ENCODE data around the gene LY6G6C.
A peak's percentile ranks its signal among the peaks of the same experiment; 100 is the strongest.

Gene LY6G6C

GRCh38 chr6:31690231-31691077, 31.1 kb downstream of the LY6G6C start:
- Histone ChIP-seq H3K4me3 (ENCODE audit: low read length) (no peak overlapping the region), H3K4me1 (ENCODE audit: control insufficient read depth, insufficient read depth, low read length) (no peaks in the 10 kb centered on the region), H3K36me3 (ENCODE audit: control insufficient read depth, insufficient read depth, low read length) (peaks cover 13% of the 10 kb centered on the region), H3K9me3 (ENCODE audit: control insufficient read depth, insufficient read depth, low read length) (no peaks in the 10 kb centered on the region), H3K27ac (ENCODE audit: low read length) (no peak overlapping the region), H3K27me3 (ENCODE audit: control insufficient read depth, insufficient read depth, low read length) (no peaks in the 10 kb centered on the region)
- DNase-seq (ENCODE audit: low read depth, low spot score), result no peak
- no CpG with 5 or more reads among the region's 10 CpGs for WGBS (ENCODE audit: insufficient coverage, insufficient read length)

DNA sequence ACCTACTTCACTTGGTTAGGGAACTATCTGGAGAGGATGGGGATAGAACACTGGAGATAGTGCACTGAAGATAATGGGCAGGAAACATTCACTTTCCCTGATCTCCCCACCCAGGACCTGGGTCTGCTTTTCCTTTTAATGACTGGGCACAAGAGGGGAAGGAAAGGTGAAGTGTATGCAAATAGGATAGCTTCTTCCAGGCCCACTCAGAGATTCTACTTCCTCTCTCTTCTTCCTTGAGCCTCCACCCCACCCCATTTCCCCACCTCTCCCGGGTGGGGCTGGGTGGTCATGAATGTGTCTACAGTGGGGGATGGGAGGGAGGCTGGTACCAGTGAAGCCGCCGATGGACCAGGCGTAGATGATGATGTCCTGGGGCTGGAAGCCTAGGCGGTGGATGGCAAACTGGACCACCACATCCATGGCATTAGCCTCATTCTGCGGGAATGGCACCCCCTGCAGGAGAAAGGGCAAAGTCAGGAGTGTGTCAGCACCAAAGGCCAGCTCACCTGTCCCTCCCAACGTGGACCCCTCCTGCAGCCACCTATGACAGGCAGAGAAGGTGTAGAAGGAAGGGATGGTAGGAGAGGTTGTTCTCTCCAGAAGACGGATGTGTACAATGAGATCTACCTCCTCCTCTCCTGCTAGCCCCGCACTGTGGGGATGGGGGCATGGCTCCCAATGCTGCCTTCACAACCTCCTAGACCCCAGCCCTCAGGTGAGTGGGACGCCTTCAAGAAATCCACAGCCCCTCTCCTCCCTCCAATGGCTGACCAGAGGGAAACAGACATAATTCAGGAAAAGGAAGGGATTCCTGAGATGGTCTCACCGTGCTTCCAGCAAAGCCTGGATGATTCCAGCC, 32.1 kb downstream of the LY6G6C start:
- peaks cover 13% of the 10 kb centered on the region for H3K36me3 ChIP-seq (ENCODE audit: control insufficient read depth, insufficient read depth, low read length)
- WGBS (ENCODE audit: insufficient coverage, insufficient read length), result no CpG with 5 or more reads among the region's 11 CpGs

GRCh38 chr6:31687860-31688693, 33.5 kb downstream of the LY6G6C start:
- peaks cover 13% of the 10 kb centered on the region for H3K36me3 ChIP-seq (ENCODE audit: control insufficient read depth, insufficient read depth, low read length)
- no peak for DNase-seq (ENCODE audit: low read depth, low spot score)
- no CpG with 5 or more reads among the region's 14 CpGs for WGBS (ENCODE audit: insufficient coverage, insufficient read length)
- H3K9me3 ChIP-seq (ENCODE audit: control insufficient read depth, insufficient read depth, low read length), result no peaks in the 10 kb centered on the region
- peaks cover 1% of the 10 kb centered on the region; the same call in 1 of the 2 replicates for H3K4me1 ChIP-seq (ENCODE audit: control insufficient read depth, insufficient read depth, low read length)
- no peak overlapping the region for H3K4me3 ChIP-seq (ENCODE audit: low read length)
- H3K27me3 ChIP-seq (ENCODE audit: control insufficient read depth, insufficient read depth, low read length), result no peaks in the 10 kb centered on the region
- no peak overlapping the region for H3K27ac ChIP-seq (ENCODE audit: low read length)

More for the DNA sequence above, 32.1 kb downstream of the LY6G6C start:
- H3K27ac ChIP-seq (ENCODE audit: low read length), result no peak overlapping the region
- H3K9me3 ChIP-seq (ENCODE audit: control insufficient read depth, insufficient read depth, low read length), result no peaks in the 10 kb centered on the region
- no peak overlapping the region for H3K4me3 ChIP-seq (ENCODE audit: low read length)
- no peaks in the 10 kb centered on the region for H3K4me1 ChIP-seq (ENCODE audit: control insufficient read depth, insufficient read depth, low read length)
- DNase-seq (ENCODE audit: low read depth, low spot score), result no peak
- no peaks in the 10 kb centered on the region for H3K27me3 ChIP-seq (ENCODE audit: control insufficient read depth, insufficient read depth, low read length)

- Histone ChIP-seq H3K4me3 (ENCODE audit: low read length) (no peak overlapping the region), H3K27ac (ENCODE audit: low read length) (no peak overlapping the region), H3K27me3 (ENCODE audit: control insufficient read depth, insufficient read depth, low read length) (no peaks in the 10 kb centered on the region), H3K4me1 (ENCODE audit: control insufficient read depth, insufficient read depth, low read length) (peaks cover 1% of the 10 kb centered on the region; the same call in 1 of the 2 replicates), H3K36me3 (ENCODE audit: control insufficient read depth, insufficient read depth, low read length) (peaks cover 13% of the 10 kb centered on the region), H3K9me3 (ENCODE audit: control insufficient read depth, insufficient read depth, low read length) (no peaks in the 10 kb centered on the region)
- no peak for DNase-seq (ENCODE audit: low read depth, low spot score)
- no CpG with 5 or more reads among the region's 8 CpGs for WGBS (ENCODE audit: insufficient coverage, insufficient read length)
These were observed 34.2 kb downstream of the LY6G6C start for GRCh38 chr6:31687321-31687720.

- Histone ChIP-seq H3K27ac (ENCODE audit: low read length) (no peak overlapping the region), H3K9me3 (ENCODE audit: control insufficient read depth, insufficient read depth, low read length) (no peaks in the 10 kb centered on the region), H3K27me3 (ENCODE audit: control insufficient read depth, insufficient read depth, low read length) (peaks cover 1% of the 10 kb centered on the region; the same call in 1 of the 2 replicates), H3K4me3 (ENCODE audit: low read length) (no peak overlapping the region), H3K36me3 (ENCODE audit: control insufficient read depth, insufficient read depth, low read length) (peaks cover 13% of the 10 kb centered on the region), H3K4me1 (ENCODE audit: control insufficient read depth, insufficient read depth, low read length) (peaks cover 1% of the 10 kb centered on the region; the same call in 1 of the 2 replicates)
- DNase-seq (ENCODE audit: low read depth, low spot score), result no peak
- WGBS (ENCODE audit: insufficient coverage, insufficient read length), result no CpG with 5 or more reads among the region's 5 CpGs
These were observed 35.1 kb downstream of the LY6G6C start for GRCh38 chr6:31686483-31686882.

DNA sequence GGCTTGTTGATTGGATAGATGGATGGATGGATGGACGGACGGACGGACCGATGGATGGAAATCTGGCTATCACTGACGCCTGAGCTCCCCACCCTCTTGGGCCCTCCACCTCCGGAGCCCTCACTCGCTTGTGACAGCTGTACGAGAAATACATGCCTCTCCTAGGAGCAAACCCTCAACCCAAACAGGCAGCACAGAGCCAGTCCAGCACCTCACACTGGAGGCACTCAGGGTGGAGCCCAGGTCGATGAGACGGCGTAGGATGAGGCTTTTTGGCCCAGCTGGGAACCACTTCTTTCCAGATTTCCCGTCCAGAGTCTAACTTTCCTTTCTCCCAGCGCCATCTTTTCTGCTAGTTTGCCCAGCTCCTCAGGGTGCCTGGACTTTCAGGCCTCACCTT, 38.0 kb downstream of the LY6G6C start:
- no CpG with 5 or more reads among the region's 13 CpGs for WGBS (ENCODE audit: insufficient coverage, insufficient read length)
- no peak for DNase-seq (ENCODE audit: low read depth, low spot score)
- H3K27ac ChIP-seq (ENCODE audit: low read length), result no peak overlapping the region
- H3K36me3 ChIP-seq (ENCODE audit: control insufficient read depth, insufficient read depth, low read length), result peaks cover 10% of the 10 kb centered on the region; the same call in 1 of the 2 replicates
- H3K4me3 ChIP-seq (ENCODE audit: low read length), result peak overlapping the region; percentile 16; the same call in 1 of the 2 replicates
- peaks cover 1% of the 10 kb centered on the region; the same call in 1 of the 2 replicates for H3K4me1 ChIP-seq (ENCODE audit: control insufficient read depth, insufficient read depth, low read length)
- H3K27me3 ChIP-seq (ENCODE audit: control insufficient read depth, insufficient read depth, low read length), result peaks cover 2% of the 10 kb centered on the region; the same call in 1 of the 2 replicates
- no peaks in the 10 kb centered on the region for H3K9me3 ChIP-seq (ENCODE audit: control insufficient read depth, insufficient read depth, low read length)

- no peaks in the 10 kb centered on the region for H3K9me3 ChIP-seq (ENCODE audit: control insufficient read depth, insufficient read depth, low read length)
- H3K4me3 ChIP-seq (ENCODE audit: low read length), result peak overlapping the region; percentile 26; the same call in 1 of the 2 replicates
- H3K27me3 ChIP-seq (ENCODE audit: control insufficient read depth, insufficient read depth, low read length), result peaks cover 2% of the 10 kb centered on the region; the same call in 1 of the 2 replicates
- DNase-seq (ENCODE audit: low read depth, low spot score), result no peak
- peaks cover 1% of the 10 kb centered on the region; the same call in 1 of the 2 replicates for H3K4me1 ChIP-seq (ENCODE audit: control insufficient read depth, insufficient read depth, low read length)
- no peak overlapping the region for H3K27ac ChIP-seq (ENCODE audit: low read length)
- no CpG with 5 or more reads among the region's 40 CpGs for WGBS (ENCODE audit: insufficient coverage, insufficient read length)
- H3K36me3 ChIP-seq (ENCODE audit: control insufficient read depth, insufficient read depth, low read length), result no peaks in the 10 kb centered on the region
These were observed 40.3 kb downstream of the LY6G6C start for GRCh38 chr6:31681135-31681671.

GRCh38 chr6:31680226-31681134, 41.1 kb downstream of the LY6G6C start, which contains the start of gene LY6G5C:
TSS of gene LY6G5C (minus strand) at chr6:31681067. CDS start at chr6:31680373, 694 bp downstream.
- H3K9me3 ChIP-seq (ENCODE audit: control insufficient read depth, insufficient read depth, low read length), result no peaks in the 10 kb centered on the region
- peaks cover 2% of the 10 kb centered on the region; the same call in 1 of the 2 replicates for H3K27me3 ChIP-seq (ENCODE audit: control insufficient read depth, insufficient read depth, low read length)
- H3K36me3 ChIP-seq (ENCODE audit: control insufficient read depth, insufficient read depth, low read length), result no peaks in the 10 kb centered on the region
- WGBS (ENCODE audit: insufficient coverage, insufficient read length), result no CpG with 5 or more reads among the region's 17 CpGs
- no peak within 1 kb of the TSS for H3K27ac ChIP-seq (ENCODE audit: low read length)
- peaks cover 1% of the 10 kb centered on the region; the same call in 1 of the 2 replicates for H3K4me1 ChIP-seq (ENCODE audit: control insufficient read depth, insufficient read depth, low read length)
- H3K4me3 ChIP-seq (ENCODE audit: low read length), result peak within 1 kb of the TSS; percentile 26; the same call in 1 of the 2 replicates
- no peak for DNase-seq (ENCODE audit: low read depth, low spot score)

DNA sequence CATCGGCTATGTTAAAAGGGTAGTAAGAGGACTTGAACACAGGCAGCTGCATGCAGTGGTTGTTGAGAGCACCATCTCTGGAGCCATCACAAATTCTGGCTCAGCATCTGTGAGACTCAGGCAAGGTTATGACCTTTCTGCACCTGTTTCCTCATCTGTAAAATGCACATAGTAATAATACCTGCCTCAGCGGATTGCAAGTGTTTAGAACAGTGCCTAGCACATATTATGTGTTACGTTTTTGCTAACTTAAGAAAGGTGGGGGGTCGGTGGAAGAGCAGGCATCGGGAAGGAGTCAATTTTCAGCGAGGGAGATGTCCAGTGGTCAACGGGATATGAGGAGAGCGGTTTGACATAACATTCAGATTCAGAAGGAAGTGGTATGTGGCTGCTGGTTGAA, 43.6 kb downstream of the LY6G6C start:
- Histone ChIP-seq H3K27ac (ENCODE audit: low read length) (no peak overlapping the region), H3K36me3 (ENCODE audit: control insufficient read depth, insufficient read depth, low read length) (no peaks in the 10 kb centered on the region), H3K9me3 (ENCODE audit: control insufficient read depth, insufficient read depth, low read length) (no peaks in the 10 kb centered on the region), H3K4me3 (ENCODE audit: low read length) (no peak overlapping the region), H3K4me1 (ENCODE audit: control insufficient read depth, insufficient read depth, low read length) (no peaks in the 10 kb centered on the region), H3K27me3 (ENCODE audit: control insufficient read depth, insufficient read depth, low read length) (peaks cover 2% of the 10 kb centered on the region; the same call in 1 of the 2 replicates)
- WGBS (ENCODE audit: insufficient coverage, insufficient read length), result no CpG with 5 or more reads among the region's 8 CpGs
- DNase-seq (ENCODE audit: low read depth, low spot score), result no peak
